ENCODE measurements around the gene F10. TPM values are rescaled to one million over a fixed set of nuclear protein-coding genes. Genes with fewer than 3 reads are reported as not detected.
"Not testable (repeated sequence)": the region's sequence is repeated elsewhere in the genome, so short reads cannot be mapped to it uniquely, and the experiment has no call there.

The F10 gene
- total and polyA plus RNA-seq, 4 donors, result 2.5 to 18.8 (median 7.7) TPM

DNA sequence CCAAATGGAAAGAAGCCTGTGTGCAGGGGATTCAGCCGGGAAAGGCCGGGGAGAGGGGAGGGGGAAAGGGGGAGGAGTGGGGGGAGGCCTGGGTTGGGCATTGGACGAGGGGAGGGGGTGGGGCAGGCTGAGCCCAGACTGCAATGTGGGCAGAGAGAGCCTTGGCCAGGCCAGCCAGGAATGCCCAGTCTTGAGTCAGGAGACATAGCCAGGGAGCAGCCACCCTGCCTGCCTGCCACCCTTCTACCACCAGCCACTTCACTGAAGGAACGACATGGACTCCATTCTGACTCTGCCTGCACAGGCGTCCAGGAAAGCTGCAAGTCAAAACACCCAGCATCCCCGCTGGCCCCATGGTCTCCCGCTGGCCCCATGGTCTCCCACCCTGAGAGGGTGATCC is 36.3 kb downstream of the F10 start:
- Histone ChIP-seq H3K36me3 (ENCODE audit: control insufficient read depth in 4 of 4, insufficient read depth in 4 of 4, low read length in 4 of 4) (no peaks in the 10 kb centered on the region), H3K9ac (ENCODE audit: insufficient read depth in 1 of 2, low read length in 2 of 2) (no peak overlapping the region)
- WGBS, 2 donors, result 73 to 84% methylated on average over 5 to 7 of the region's 7 CpGs

DNA sequence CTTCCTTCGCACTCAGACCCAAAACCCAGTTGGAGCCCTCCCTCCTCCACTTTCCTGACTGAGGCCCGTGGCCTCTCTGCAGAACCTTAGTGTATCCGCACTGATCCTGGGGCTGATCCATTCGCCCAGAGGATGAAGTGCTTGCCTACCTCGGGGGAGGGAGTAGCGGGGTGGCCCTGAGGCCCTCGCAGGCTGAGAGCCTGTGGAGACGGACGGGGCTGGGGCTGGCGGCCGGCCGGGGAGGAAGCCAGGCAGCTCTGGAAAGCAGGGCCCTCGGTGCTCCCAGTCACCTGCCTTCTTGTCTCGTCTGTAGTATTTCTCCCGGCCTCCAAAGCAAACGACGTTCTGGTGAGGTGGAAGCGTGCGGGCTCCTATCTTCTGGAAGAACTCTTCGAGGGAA is 37.1 kb downstream of the F10 start:
- TF ChIP-seq, protein P1, sequence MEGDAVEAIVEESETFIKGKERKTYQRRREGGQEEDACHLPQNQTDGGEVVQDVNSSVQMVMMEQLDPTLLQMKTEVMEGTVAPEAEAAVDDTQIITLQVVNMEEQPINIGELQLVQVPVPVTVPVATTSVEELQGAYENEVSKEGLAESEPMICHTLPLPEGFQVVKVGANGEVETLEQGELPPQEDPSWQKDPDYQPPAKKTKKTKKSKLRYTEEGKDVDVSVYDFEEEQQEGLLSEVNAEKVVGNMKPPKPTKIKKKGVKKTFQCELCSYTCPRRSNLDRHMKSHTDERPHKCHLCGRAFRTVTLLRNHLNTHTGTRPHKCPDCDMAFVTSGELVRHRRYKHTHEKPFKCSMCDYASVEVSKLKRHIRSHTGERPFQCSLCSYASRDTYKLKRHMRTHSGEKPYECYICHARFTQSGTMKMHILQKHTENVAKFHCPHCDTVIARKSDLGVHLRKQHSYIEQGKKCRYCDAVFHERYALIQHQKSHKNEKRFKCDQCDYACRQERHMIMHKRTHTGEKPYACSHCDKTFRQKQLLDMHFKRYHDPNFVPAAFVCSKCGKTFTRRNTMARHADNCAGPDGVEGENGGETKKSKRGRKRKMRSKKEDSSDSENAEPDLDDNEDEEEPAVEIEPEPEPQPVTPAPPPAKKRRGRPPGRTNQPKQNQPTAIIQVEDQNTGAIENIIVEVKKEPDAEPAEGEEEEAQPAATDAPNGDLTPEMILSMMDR (IDR thresholded peaks at IDR 0.05; ENCODE audit: control extremely low read depth, extremely low read depth), result no peak
- no peak for DNase-seq
- Histone ChIP-seq H3K27me3 (ENCODE audit: control insufficient read depth in 3 of 3, insufficient read depth in 3 of 3, low read length in 2 of 3) (peaks cover 0 to 18% (median 0%) of the 10 kb centered on the region in 3 donors), H3K36me3 (ENCODE audit: control insufficient read depth in 4 of 4, insufficient read depth in 4 of 4, low read length in 4 of 4) (no peaks in the 10 kb centered on the region), H3K4me3 (no peak overlapping the region), H3K9me3 (ENCODE audit: control insufficient read depth in 4 of 4, insufficient read depth in 3 of 4, low read length in 3 of 4) (no peaks in the 10 kb centered on the region), H3K4me1 (ENCODE audit: control insufficient read depth in 5 of 5, insufficient read depth in 5 of 5, low read length in 5 of 5) (peaks cover 0 to 7% (median 0%) of the 10 kb centered on the region in 5 donors), H3K27ac (ENCODE audit: low read depth in 1 of 2, low read length in 1 of 2) (no peak overlapping the region), H3K9ac (ENCODE audit: insufficient read depth in 1 of 2, low read length in 2 of 2) (no peak overlapping the region)
- no peak for ATAC-seq (ENCODE audit: insufficient read depth, low FRiP score)
- 83 to 87% methylated on average over 20 of the region's 20 CpGs for WGBS, 2 donors

More for the DNA sequence above, 36.3 kb downstream of the F10 start:
- peaks cover 0 to 7% (median 0%) of the 10 kb centered on the region in 5 donors for H3K4me1 ChIP-seq (ENCODE audit: control insufficient read depth in 5 of 5, insufficient read depth in 5 of 5, low read length in 5 of 5)
- no peak overlapping the region for H3K27ac ChIP-seq (ENCODE audit: low read depth in 1 of 2, low read length in 1 of 2)
- TF ChIP-seq, protein P1 (IDR thresholded peaks at IDR 0.05; ENCODE audit: control extremely low read depth, extremely low read depth), result no peak
- peaks cover 0 to 18% (median 0%) of the 10 kb centered on the region in 3 donors for H3K27me3 ChIP-seq (ENCODE audit: control insufficient read depth in 3 of 3, insufficient read depth in 3 of 3, low read length in 2 of 3)
- ATAC-seq (ENCODE audit: insufficient read depth, low FRiP score), result no peak
- DNase-seq, result no peak
- no peak overlapping the region for H3K4me3 ChIP-seq
- no peaks in the 10 kb centered on the region for H3K9me3 ChIP-seq (ENCODE audit: control insufficient read depth in 4 of 4, insufficient read depth in 3 of 4, low read length in 3 of 4)

DNA sequence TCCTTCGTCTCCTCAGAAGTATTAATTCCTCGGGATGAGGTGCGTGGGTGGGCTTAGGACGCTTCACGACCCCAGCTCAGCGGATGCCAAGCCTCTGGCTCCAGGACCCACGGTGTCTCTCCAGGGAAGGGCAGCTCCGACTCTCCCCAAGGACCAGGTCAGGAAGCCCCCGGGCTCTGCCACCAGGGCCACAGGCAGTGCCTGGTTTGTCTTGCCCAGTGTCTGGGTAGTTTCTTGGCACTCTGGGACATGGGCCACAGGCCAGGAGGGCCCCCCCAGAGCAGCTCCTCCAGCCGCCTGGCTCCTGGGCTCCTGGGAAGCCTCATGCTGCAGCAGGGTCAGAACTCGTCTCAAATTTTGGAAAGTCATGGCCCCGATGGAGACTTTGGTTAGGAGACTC is 38.4 kb downstream of the F10 start:
- H3K27ac ChIP-seq (ENCODE audit: low read depth in 1 of 2, low read length in 1 of 2), result no peak overlapping the region
- TF ChIP-seq, protein P1 (IDR thresholded peaks at IDR 0.05; ENCODE audit: control extremely low read depth, extremely low read depth), result no peak
- peaks cover 0 to 7% (median 0%) of the 10 kb centered on the region in 5 donors for H3K4me1 ChIP-seq (ENCODE audit: control insufficient read depth in 5 of 5, insufficient read depth in 5 of 5, low read length in 5 of 5)
- H3K4me3 ChIP-seq, result no peak overlapping the region
- WGBS, 2 donors, result 78 to 80% methylated on average over 12 of the region's 12 CpGs
- H3K27me3 ChIP-seq (ENCODE audit: control insufficient read depth in 3 of 3, insufficient read depth in 3 of 3, low read length in 2 of 3), result peaks cover 0 to 18% (median 0%) of the 10 kb centered on the region in 3 donors
- H3K9ac ChIP-seq (ENCODE audit: insufficient read depth in 1 of 2, low read length in 2 of 2), result no peak overlapping the region
- no peak for DNase-seq
- H3K9me3 ChIP-seq (ENCODE audit: control insufficient read depth in 4 of 4, insufficient read depth in 3 of 4, low read length in 3 of 4), result no peaks in the 10 kb centered on the region
- H3K36me3 ChIP-seq (ENCODE audit: control insufficient read depth in 4 of 4, insufficient read depth in 4 of 4, low read length in 4 of 4), result no peaks in the 10 kb centered on the region
- no peak for ATAC-seq (ENCODE audit: insufficient read depth, low FRiP score)

DNA sequence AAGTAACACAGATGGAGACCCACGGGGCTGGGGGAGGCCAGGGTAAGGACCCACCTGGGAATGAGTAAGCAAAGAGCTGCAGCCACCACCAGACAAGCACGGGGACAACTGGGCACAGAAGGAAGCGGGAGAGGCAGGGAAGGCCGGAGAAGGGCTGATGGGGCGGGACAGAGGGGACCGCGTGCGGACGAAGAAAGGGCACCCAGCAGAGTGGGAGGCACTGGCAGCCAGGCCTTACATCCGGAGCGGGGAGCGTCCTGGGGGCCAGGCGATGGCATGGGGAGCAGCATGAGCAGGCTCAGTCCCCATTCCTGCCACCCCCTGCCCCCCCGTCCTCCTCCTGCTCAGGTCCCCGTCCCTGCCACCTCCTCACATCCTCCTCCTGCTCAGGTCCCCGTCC is 38.8 kb downstream of the F10 start:
- no peaks in the 10 kb centered on the region for H3K9me3 ChIP-seq (ENCODE audit: control insufficient read depth in 4 of 4, insufficient read depth in 3 of 4, low read length in 3 of 4)
- 51 to 58% methylated on average over 13 to 16 of the region's 16 CpGs for WGBS, 2 donors
- peaks cover 0 to 18% (median 0%) of the 10 kb centered on the region in 3 donors for H3K27me3 ChIP-seq (ENCODE audit: control insufficient read depth in 3 of 3, insufficient read depth in 3 of 3, low read length in 2 of 3)
- no peak overlapping the region for H3K4me3 ChIP-seq
- H3K36me3 ChIP-seq (ENCODE audit: control insufficient read depth in 4 of 4, insufficient read depth in 4 of 4, low read length in 4 of 4), result no peaks in the 10 kb centered on the region
- TF ChIP-seq, protein P1 (IDR thresholded peaks at IDR 0.05; ENCODE audit: control extremely low read depth, extremely low read depth), result no peak
- H3K9ac ChIP-seq (ENCODE audit: insufficient read depth in 1 of 2, low read length in 2 of 2), result no peak overlapping the region
- no peak for ATAC-seq (ENCODE audit: insufficient read depth, low FRiP score)
- H3K27ac ChIP-seq (ENCODE audit: low read depth in 1 of 2, low read length in 1 of 2), result no peak overlapping the region
- H3K4me1 ChIP-seq (ENCODE audit: control insufficient read depth in 5 of 5, insufficient read depth in 5 of 5, low read length in 5 of 5), result peaks cover 0 to 7% (median 0%) of the 10 kb centered on the region in 5 donors
- no peak for DNase-seq

DNA sequence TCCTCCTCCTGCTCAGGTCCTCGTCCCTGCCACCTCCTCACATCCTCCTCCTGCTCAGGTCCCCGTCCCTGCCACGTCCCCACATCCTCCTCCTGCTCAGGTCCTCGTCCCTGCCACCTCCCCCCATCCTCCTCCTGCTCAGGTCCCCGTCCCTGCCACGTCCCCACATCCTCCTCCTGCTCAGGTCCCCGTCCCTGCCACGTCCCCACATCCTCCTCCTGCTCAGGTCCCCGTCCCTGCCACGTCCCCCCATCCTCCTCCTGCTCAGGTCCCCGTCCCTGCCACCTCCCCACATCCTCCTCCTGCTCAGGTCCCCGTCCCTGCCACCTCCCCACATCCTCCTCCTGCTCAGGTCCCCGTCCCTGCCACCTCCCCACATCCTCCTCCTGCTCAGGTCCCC is 39.4 kb downstream of the F10 start:
- peaks cover 0 to 18% (median 0%) of the 10 kb centered on the region in 3 donors for H3K27me3 ChIP-seq (ENCODE audit: control insufficient read depth in 3 of 3, insufficient read depth in 3 of 3, low read length in 2 of 3)
- H3K4me1 ChIP-seq (ENCODE audit: control insufficient read depth in 5 of 5, insufficient read depth in 5 of 5, low read length in 5 of 5); H3K27ac ChIP-seq (ENCODE audit: low read depth in 1 of 2, low read length in 1 of 2); H3K9me3 ChIP-seq (ENCODE audit: control insufficient read depth in 4 of 4, insufficient read depth in 3 of 4, low read length in 3 of 4); H3K36me3 ChIP-seq (ENCODE audit: control insufficient read depth in 4 of 4, insufficient read depth in 4 of 4, low read length in 4 of 4); H3K9ac ChIP-seq (ENCODE audit: insufficient read depth in 1 of 2, low read length in 2 of 2); H3K4me3 ChIP-seq; ATAC-seq (ENCODE audit: insufficient read depth, low FRiP score); DNase-seq: not testable (repeated sequence)
- WGBS, 2 donors, result 11 to 19% methylated on average over 10 to 11 of the region's 13 CpGs

All from lung (tissue), 12 donors.